ENCODE data around the gene CCL17.
"Not testable (repeated sequence)": the region's sequence is repeated elsewhere in the genome, so short reads cannot be mapped to it uniquely, and the experiment has no call there.

The CCL17 gene

DNA sequence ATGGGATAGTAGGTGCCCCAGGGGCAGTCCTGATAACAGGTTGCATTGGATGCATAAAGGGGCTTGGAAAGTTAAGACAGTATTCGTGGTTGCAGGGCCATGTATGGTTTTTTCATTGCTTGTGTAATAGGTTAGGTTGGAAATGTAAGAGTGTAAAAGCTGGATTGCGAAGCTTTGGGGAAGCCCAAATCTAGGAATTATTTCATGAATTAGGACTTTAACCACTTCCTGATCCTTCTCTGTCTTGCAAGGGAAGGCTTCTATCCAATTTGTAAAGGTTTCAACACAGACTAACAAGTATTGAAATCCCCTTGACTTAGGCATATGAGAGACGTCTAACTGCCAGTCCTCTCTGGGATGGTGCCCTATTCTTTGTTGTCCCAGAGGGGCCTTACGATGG lies 7.8 kb upstream of the CCL17 start:
- DNase-seq (ENCODE audit: low read depth): no peak

DNA sequence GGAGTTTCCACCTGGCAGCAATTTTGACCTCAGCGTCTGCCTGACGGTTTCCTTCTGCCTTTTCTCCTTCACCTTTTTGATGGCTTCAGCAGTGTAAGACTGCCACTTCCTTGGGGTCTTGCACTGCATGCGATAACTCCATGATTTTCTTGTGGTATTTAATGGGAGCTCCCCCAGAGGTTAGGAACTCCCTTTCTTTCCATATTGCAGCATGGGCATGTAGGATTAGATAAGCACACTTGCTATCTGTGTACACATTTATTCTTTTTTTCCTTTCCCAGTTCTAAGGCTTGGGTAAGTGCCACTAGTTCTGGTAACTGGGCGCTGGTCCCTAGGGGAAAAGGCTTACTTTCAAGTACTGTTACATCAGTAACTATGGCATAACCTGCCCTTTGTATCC lies 7.1 kb upstream of the CCL17 start:
- DNase-seq (ENCODE audit: low read depth): not testable (repeated sequence)

DNA sequence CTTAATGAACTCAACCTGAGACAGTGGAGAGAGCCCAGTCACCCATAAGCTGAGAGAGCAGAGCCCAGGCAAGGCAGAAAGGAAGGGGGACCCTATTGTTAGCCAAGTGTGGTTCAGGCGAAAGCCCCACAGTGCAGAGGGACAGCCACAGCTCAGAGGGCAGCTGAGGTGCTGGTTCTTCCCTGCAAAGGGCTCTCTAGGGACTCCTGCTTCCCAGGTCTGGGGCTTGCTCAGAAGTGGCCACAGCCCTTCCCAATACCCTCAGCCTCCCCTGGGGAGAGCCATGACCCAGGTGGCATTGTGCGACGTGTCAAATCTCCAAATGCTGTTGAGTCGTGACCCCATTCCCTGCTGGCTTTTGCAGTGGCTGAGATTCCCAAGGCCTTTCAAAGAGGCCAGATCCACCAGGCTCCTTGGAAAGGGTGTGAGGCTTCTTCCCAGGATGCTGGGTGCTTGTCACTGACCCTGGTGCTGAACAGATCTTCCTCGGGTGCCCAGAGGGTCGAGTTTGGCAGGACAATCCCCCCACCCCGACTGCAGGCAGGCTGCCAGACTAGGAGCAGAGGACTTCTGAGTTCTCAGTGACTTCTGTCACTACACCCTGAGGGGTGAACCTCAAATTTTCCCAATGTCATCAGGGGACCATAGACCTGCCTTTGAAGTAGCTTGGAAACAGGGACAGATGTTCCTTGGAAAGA lies 2.5 kb upstream of the CCL17 start:
- no peak for DNase-seq (ENCODE audit: low read depth)

DNA sequence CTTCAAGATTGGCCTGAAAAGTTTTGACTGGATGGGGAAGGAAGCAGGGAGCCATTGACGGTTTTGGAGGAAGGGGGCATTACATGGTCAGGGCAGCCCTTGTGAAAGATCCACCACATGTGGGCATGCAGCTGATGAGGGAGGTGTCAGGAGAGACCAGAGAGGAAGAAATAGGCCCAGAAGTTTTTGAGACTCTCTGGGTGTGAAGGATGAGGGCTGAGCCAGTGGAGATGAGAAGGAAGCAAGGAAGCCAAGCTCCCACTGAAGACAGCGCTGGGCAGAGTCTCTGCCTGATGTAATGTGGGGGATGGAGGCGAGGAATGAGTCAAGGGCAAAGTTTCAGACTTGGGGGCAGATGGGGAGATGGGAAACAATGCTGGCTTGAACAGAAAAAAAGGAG lies 530 bp downstream of the CCL17 start:
- no peak for DNase-seq (ENCODE audit: low read depth)

DNA sequence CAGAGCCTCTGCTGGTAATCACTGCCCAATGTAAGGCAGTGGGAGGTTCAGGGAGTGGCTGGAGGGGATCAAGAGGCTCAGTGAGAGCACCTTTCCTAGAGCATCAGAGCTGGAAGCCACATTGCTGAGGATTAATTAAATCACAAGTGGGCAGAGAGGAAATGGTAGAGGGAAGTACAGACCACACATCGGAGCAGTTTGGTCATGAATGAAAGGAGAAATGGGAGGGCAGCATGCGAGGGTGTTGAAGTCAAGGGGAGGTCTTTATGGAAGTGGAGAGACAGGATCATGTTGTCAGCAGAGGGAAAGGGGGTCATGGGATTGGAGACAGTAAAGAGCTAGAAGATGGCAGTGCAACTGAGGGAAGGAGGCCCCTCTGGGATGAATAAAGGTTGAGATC lies 2.3 kb downstream of the CCL17 start:
- no peak for DNase-seq (ENCODE audit: low read depth)

DNA sequence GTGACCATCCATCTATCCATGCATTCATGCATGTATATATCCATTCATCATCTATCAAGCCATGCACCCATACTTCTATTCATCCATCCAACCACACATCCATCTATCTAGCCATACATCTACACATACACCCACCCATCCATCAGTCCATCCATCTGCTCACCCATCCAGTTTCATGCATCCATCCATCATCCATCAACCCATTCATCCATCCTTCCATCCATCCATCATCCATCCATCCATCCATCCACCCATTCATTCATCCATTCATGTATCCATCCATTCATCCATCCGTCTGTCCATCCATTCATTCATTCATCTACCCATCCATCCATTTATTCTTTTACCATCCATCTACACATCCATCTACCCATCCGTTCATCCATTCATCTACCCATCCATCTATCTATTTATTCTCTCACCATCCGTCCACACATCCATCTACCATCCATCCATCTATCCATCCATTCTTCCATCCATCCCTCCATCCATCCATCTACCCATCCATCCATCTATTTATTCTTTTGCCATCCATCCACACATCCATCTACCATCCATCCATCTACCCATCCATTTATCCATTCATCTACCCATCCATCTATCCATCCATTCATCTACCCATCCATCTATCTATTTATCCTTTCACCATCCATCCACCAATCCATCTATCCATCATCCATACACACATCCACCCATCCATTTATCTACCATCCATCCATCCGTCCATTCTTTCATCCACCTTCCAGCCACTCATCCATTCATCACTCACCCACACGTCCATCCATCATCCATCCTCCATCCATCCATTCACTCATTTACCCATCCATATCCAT lies 3.2 kb downstream of the CCL17 start:
- no peak for DNase-seq (ENCODE audit: low read depth)

DNA sequence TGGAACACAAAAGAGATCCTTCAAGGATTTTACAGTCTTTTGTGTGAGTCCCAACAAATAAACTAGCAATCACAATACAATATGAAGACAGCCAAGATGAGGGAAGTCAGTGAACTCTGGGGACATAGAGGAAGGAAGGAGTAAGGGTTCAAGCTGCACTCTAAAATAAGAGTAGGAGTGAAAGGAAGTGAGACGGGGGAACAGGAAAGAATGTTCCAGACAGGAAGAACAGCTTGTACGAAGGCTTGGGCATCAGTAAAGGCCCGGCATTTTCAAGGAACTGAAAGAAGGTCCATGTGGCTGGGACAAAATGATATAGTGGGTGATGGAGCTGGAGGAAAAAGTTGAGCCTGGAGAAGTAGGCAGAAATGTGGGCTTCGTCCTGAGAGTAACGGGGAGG lies 4.5 kb downstream of the CCL17 start:
- DNase-seq (ENCODE audit: low read depth): no peak

DNA sequence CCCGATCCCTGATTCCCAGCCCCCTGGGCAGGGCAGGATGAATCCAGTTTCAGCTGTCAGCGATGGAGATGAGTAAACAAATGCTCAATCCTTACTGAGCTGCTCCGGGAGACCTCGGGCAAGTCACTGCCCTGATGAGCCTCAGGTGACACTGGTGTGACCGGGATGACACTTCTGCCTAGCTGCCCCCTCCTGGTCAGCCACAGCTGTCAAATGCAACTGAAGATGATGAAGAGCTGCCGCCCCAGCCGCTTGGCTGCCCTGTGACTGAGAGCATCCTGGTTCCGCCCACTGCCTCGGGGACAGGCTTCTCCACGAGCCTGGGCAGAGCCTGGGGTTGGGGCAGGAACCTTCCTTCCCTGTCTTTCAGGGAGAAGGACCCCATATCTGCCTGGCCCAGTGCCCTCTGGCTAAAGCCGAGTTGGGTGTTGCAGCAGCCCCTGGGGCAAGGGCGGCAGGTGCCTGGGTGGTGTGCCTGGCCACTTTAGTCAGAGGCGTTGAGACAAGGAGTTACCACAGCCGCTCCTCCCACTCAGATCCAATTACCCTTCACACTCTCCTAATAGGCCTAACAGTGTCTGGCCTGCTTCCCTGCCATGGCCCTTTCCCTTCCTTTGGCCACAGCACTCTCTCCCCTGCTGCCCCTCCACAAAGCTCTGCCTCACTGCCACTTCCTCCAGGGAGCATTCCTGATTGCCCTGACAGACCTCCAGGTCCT lies 5.5 kb downstream of the CCL17 start:
- DNase-seq (ENCODE audit: low read depth): no peak

DNA sequence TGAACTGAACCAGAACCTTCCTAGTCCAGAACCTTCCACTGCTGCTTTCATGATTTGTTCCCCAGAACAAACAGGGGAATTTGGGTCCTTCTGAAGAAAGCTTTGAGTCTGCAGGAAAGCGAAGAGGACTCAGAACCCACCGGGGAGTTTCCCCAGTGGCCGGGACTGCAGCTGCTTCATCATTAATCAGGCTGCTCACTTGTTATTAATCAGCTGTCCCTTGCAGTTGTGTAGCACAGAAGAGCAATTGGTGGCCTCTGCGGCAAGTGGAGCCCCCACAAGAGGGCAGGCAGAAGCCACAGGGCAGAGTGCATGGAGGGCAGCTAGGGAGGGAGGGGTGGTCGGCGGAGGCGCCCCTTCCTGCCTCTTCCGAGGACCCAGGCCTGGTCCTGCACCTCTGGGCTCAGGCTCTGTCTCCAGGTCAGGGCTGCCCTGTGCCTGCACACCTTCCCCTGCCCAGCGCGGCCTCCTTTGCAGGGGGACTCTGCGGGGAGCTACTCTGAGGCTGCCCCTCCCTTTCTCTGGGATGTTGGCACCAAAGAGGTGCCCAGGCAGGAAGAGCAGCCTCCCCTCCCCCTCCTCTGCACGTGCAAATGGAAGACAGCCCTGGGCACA lies 6.9 kb downstream of the CCL17 start:
- DNase-seq (ENCODE audit: low read depth): no peak

DNA sequence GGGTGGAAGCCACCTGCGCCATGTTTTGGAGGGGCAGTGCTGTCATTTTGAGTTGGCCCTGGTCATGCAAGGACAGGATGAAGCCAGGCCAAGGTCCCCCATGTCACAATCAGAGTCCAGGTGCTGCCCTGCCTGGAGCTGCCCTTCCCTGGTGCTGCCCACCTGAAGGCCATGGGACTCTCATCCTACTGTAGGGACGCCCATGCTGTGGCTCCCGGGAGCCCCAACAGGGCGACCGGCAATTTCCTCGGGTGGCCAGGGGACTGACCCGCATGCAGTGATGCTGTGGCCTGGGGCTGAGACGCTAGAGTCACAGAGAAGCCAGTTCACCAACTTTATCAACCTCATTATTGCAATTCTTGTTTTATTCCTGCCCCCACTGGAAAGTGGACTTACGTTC lies 8.0 kb downstream of the CCL17 start:
- DNase-seq (ENCODE audit: low read depth): no peak

DNA sequence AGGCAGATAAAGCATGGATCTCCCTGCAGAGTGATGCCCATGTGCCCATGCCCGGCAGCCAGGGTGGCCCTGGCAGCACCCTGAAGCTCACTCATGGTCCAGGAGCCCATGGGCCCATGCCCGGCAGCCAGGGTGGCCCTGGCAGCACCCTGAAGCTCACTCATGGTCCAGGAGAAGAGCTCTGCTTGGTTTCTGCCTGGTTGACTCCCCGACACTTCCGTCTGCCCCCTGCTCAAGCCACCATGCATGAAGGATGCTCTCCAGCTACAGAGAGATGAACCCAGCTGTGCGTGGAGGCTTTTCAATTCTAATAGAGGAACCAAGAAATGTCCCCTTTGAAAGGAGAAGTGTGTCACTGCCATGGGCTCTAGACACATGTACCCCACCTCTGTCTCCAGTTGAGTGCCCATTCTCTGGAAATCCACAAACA lies 8.7 kb downstream of the CCL17 start:
- DNase-seq (ENCODE audit: low read depth): no peak

DNA sequence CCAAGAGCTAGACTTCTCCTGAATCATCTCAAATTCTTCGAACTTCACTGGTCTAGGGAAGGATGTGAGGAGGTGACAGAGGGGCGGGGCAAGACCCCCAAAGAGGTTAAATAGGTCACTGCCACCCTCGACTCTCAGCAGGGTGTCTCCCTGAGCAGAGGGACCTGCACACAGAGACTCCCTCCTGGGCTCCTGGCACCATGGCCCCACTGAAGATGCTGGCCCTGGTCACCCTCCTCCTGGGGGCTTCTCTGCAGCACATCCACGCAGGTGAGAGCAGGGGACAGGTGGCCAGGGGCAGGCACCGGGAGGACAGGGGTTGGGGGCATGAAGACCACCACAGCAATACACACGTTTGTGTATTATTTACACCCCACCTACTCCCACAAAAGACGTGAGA lies 9.2 kb downstream of the CCL17 start:
- DNase-seq (ENCODE audit: low read depth): no peak

DNA sequence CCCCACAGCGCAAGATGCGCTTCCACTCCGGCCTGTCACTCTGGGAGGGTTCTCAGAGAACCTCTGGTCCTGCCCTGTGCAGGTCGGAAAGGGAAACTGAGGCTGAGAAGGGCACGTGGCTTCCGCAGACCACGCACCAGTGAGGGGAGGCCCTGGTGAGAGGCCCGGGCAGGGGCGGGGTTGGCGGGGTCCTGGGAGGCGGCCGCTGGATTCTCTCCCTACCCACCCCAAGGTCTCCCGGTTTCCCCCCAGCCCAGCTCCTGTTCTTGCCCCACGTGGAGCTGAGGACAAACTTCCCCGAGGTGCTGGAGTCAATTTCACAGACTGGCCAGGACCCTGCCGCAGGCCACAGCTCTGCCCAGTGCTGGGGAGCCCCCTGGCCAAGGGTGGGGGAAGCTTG lies 11.5 kb downstream of the CCL17 start:
- no peak for DNase-seq (ENCODE audit: low read depth)

DNA sequence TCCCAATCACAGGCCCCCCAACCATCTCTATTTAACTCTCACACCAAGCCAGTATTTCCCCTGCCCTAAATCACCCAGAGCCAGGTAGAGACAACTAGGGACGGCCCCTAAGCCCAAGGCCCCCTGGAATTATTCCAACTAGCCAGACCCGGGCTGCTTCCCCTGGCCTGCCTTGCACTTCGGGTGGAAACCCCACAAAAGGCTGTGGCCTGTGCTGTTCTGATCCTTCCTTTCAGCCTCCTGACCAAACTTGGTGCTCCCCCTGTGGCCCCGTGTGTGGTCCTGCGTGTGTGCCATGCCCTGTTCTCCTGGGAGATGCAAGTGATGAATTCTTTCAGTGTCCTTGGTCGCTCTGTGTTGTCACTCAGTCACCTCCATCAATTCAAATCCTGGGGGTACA lies 14.9 kb downstream of the CCL17 start:
- DNase-seq (ENCODE audit: low read depth): no peak

DNA sequence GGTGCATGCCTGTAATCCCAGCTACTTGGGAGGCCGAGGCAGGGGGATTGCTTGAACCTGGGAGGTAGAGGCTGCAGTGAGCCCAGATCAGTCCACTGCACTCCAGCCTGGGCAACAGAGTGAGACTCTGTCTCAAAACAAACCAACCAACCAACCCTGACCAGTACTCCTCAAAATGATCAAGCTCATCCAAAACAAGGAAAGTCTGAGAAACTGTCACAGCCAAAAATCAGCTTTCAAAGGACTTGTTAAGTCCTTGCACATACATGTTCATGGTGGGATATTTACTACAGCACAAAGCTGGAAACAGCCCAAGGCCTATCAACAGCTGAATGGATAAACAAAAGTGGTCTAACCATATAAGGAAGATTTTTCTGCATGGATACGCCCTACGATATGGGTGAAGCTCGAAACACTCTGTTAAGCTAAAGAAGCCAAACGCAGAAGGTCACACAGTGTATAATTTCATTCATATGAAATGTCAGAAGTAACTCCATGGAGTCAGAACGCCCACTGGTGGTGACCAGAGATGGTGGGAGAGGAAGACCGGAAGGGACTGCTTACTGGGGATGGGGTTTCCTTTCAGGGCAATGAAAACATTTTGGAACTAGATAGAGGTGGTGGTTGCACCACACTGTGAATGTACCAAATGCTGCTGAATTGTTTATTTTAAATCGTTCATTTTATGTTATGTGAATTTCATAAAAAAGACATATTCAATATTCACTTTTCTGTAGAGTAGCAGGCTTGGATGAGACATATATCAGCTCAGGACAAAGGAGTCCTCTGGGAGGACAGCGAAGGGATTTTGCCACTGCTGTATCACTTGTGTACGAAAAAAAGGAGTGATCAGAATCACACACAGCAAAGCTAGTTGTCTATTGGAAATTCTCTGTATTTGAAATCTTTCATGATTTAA lies 17.7 kb downstream of the CCL17 start:
- DNase-seq (ENCODE audit: low read depth): peak; percentile 78

DNA sequence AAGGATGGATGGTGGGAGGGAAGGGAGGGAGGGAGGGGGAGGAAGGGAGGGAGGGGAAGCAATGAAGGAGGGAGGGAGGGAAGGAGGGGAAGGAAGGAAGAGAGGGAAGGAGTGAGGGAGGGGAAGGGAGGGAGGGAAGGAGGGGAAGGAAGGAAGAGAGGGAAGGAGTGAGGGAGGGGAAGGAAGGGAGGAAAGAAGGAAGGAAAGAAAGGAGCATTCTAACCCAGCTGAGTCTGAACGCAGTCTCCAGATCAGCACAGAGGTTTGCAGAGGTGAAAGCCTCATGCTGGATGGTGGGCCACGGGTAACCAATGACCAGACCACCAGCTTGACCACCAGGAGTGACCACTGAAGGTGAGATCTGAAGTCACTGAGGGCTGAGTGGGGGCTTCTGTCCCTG lies 18.6 kb downstream of the CCL17 start:
- DNase-seq (ENCODE audit: low read depth): no peak

DNA sequence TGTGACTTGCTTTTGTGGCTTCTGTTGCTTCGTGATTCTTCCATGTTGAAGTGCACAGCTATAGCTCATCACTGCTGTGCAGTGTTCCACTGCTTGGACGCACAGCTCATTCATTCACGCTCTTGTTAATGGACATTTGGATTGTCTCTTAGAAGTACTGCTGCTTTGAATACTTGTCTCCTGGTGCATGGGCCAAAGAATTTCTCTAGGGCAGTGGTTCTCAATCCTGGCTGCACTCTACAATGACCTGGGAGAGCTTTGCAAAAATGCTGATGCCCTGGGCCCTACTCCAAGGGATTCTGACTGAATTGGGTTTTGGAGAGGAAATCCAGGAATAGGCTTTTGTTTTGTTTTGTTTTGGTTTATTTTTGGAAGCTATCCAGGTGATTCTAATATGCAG lies 20.0 kb downstream of the CCL17 start:
- DNase-seq (ENCODE audit: low read depth): no peak

DNA sequence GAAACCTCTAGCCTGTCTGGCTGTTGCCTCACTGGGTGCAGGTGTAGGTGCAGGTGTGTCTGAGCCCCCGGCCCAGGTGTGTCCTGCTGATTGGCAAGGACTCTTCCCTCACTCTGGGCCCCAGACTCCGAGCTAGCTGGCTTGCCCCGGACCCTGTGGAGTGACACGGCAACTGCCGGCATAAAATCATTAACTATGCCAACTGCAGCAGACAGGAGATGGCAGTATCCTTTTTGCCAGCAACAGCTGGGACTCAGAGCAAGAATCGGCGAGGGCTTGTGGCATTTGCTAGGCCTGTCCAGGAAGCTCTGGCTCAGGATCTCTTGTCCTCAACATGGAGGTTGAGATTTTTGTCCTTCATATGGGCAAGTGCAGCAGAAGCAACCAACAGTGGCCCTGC lies 21.8 kb downstream of the CCL17 start:
- DNase-seq (ENCODE audit: low read depth): no peak

DNA sequence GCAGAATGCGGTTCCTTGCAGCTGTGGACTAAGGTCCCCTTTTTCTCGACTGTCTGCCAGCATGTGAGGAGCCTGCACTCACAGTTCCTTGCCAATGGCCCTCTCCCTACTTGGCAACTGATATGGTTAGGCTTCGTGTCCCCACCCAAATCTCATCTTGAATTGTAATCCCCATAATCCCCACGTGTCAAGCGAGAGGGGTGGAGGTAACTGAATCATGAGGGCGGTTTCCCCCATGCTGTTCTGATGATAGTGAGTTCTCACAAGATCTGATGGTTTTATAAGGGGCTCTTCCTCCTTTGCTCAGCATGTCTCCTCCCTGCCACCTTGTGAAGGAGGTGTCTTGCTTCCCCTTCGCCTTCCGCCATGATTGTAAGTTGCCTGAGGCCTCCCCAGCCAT lies 22.7 kb downstream of the CCL17 start:
- no peak for DNase-seq (ENCODE audit: low read depth)

DNA sequence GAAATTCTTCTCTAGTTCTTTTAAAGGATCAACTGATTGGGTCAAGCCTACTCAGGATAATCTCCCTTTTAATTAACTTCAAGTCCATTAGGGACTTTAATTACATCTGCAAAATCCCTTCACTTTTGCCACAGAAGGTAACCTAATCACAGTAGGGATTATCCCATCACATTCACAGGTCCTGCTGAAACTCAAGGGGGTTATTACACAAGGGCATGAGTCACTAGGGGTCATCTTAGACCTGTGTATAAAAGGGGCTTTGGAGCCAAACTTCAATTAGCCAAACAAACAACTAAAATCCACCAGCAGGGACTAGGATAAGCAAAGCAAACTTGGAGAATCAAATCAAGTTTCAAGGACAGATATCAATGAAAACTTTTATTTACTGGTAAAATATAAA lies 23.3 kb downstream of the CCL17 start:
- DNase-seq (ENCODE audit: low read depth): peak; percentile 20

DNA sequence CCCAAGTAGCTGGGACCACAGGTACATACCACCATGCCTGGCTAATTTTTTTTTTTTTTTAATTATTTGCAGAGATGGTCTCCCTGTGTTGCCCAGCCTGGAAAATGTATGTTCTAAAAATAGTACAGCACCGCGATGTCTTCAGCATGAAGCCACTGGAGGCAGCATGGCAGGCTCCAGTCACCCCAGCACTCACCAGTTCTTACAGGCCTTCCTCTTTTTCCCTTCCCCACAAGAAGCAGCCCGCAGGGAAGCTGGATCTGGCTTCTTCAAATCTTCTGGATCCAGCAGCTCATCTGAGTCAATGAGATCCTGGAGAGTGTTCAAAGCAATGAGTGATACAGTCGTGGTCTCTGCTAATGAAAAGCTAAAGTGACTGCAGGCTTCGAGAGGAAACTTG lies 26.4 kb downstream of the CCL17 start:
- no peak for DNase-seq (ENCODE audit: low read depth)

DNA sequence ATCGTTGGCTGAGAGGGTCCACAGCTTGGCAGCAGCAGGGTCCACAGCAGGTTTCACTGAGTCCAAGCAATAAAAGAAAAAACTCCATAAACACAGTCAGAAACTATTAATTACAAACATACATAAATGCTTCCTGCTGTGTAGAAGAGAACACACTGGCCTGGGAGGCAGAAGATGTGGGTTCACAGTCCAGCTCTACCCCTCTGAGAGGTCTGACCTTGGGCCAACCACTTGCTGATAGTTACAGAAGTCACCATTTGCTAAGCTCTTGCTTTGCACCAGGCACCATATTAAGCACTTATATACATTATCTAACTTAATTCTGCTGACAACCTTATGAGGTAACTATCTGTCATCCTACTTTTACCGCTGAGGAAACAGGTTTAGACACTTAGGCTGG lies 27.9 kb downstream of the CCL17 start:
- DNase-seq (ENCODE audit: low read depth): no peak

Data from ELR (cell line).